Heart left ventricle (tissue), 16 donors: ENCODE measurements around the gene MAP6D1. TPM values are rescaled to one million over a fixed set of nuclear protein-coding genes. Genes with fewer than 3 reads are reported as not detected.

Experiments
- ATAC-seq, 4 donors: fragments of 200-7000 bp; cut with Tn5 transposase; one replicate each; pipeline ENCODE4 v1.9.1; 2020 to 2022; ENCODE audit warnings: moderate library complexity in 4 of 4, mild to moderate bottlenecking in 3 of 4, moderate number of reproducible peaks in 1 of 4
- DNase-seq, 5 donors: peaks; one replicate each; pipeline ENCODE4 v3.0.0-alpha.2; 2020
- H3K27ac ChIP-seq, 12 donors: fragments of 200-600 bp; sonication (generic) in 4 of 12; one replicate each; pipeline versions ENCODE4 v1.5.0 to v1.8.0; 2016 to 2022; ENCODE audit warnings: mild to moderate bottlenecking in 2 of 12
- H3K27me3 ChIP-seq, 9 donors: fragments of 200-600 bp; sonication (generic) in 2 of 9; one replicate each; pipeline versions ENCODE4 v1.5.1 to v1.8.0; 2016 to 2022; ENCODE audit warnings: mild to moderate bottlenecking in 3 of 9
- H3K36me3 ChIP-seq, 9 donors: fragments of 200-600 bp; sonication (generic) in 2 of 9; one replicate each; pipeline versions ENCODE4 v1.5.0 to v1.8.0; 2018 to 2022; ENCODE audit warnings: mild to moderate bottlenecking in 2 of 9
- H3K4me1 ChIP-seq, 12 donors: fragments of 200-600 bp; sonication (generic) in 4 of 12; one replicate each; pipeline versions ENCODE4 v1.5.0 to v1.8.0; 2016 to 2022; ENCODE audit warnings: mild to moderate bottlenecking in 3 of 12
- H3K4me3 ChIP-seq, 12 donors: fragments of 200-600 bp; sonication (generic) in 4 of 12; one replicate each; pipeline versions ENCODE4 v1.5.0 to v1.8.0; 2017 to 2022; ENCODE audit warnings: mild to moderate bottlenecking in 9 of 12, moderate library complexity in 4 of 12
- H3K9me3 ChIP-seq, 12 donors: fragments of 200-600 bp; sonication (generic) in 4 of 12; one replicate each; pipeline versions ENCODE4 v1.5.0 to v1.8.0; 2016 to 2022; ENCODE audit warnings: mild to moderate bottlenecking in 1 of 12
- CTCF ChIP-seq, 12 donors: fragments of 200-600 bp; sonication (generic) in 4 of 12; IDR thresholded peaks; one replicate each; pipeline versions ENCODE4 v1.5.0 to v1.8.0; 2018 to 2022; ENCODE audit warnings: antibody characterized with exemption in 12 of 12, mild to moderate bottlenecking in 5 of 12
- POLR2A ChIP-seq, 2 donors: fragments of 450-650 bp; IDR thresholded peaks; one replicate each; pipeline ENCODE4 v1.6.1; 2017; ENCODE audit warnings: antibody characterized with exemption in 2 of 2, mild to moderate bottlenecking in 2 of 2, moderate library complexity in 2 of 2
- WGBS, 4 donors: extraction: QIAGEN DNeasy Blood & Tissue Kit in 2 of 4; methylation state at CpG; one replicate each; pipeline versions ENCODE4 v1.1.5 to v1.1.7; 2013 to 2018; 5-methylcytosine and 5-hydroxymethylcytosine counted together
- intact Hi-C, 10 donors: fragments of 100-400 bp; cut with DNase I; formaldehyde crosslinking; loops; one replicate each; pipeline versions ENCODE4 v1.11.1 to v1.14.2; 2022
- polyA plus RNA-seq, 2 donors: library from polyadenylated mRNA; stranded (reverse); fragments of 200-250 nt; gene quantifications; one replicate each; pipeline ENCODE4 v1.2.3, GENCODE V29; 2013
- total RNA-seq, 9 donors: library from RNA; depleted of rRNA in 2 of 9; stranded (reverse); fragments of >200 nt in 2 of 9; fragmentation: NEBNext Ultra II Directional in 3 of 9; extraction: Animal tissue kit (Norgen Biotek cat#: 25700) in 3 of 9; gene quantifications; one replicate each; pipeline versions ENCODE4 v1.1.0 to v1.2.4, GENCODE V29; 2016 to 2023
- donor health status: ischemic (EF 13 %, LVEDD 7.1; RV severe dilation, severe dysfunction).
- donor health status: healthy with polysubstance abuse.
- donor health status: DM: no; HTN: yes; CAD: no.
- donor health status: DM: no; HTN: no; CAD: no.
- donor health status: ischemic (EF 25% LVEDD 6.9; RV normal size, moderate dysfunction).
- donor health status: ischemic (EF 25% LVEDD 5.7; RV mildly dilated, moderate dysfunction).
- donor health status: healthy.
- donor health status: DM: yes; HTN: yes; CAD: no.
- donor health status: ischemic (EF 35%, LVEDD 5.7; RV mildly dilated, moderate dysfunction).
- donor health status: nonischemic (EF 11% LVEDD 7.7; RV severe dilation, severe dysfunction).
- donor health status: DM: yes; HTN: yes; CAD: no.
- donor health status: PGD.
- donor health status: ischemic (EF 29% LVEDD 5.4; RV normal size, mild dysfunction).
- donor health status: nonischemic (EF 23%, LVEDD 6.1; RV moderate dilation, normal function).

The MAP6D1 gene
- total and polyA plus RNA-seq, 11 donors = 0.46 to 6.6 (median 2.1) TPM; not detected in 1

GRCh38 chr3:183818706-183819624 is 6.4 kb downstream of the MAP6D1 start:
- Histone ChIP-seq H3K9me3 (no peaks in the 10 kb centered on the region), H3K36me3 (peaks cover 0 to 22% (median 8%) of the 10 kb centered on the region in 9 donors), H3K27ac (no peak overlapping the region), H3K4me3 (no peak overlapping the region), H3K4me1 (peaks cover 0 to 2% (median 0%) of the 10 kb centered on the region in 12 donors), H3K27me3 (no peaks in the 10 kb centered on the region)
- intact Hi-C loops = no loop called here
- 87 to 96% (median 92%) methylated on average over 23 to 25 of the region's 25 CpGs for WGBS, 4 donors
- DNase-seq = no peak
- no peak for TF ChIP-seq CTCF (IDR thresholded peaks at IDR 0.05)
- TF ChIP-seq POLR2A (IDR thresholded peaks at IDR 0.05) = no peak
- ATAC-seq = no peak

- intact Hi-C loops = no loop called here
- Histone ChIP-seq H3K4me3 (no peak overlapping the region), H3K9me3 (no peaks in the 10 kb centered on the region), H3K36me3 (peaks cover 0 to 24% (median 11%) of the 10 kb centered on the region in 9 donors), H3K27ac (no peak overlapping the region), H3K27me3 (no peaks in the 10 kb centered on the region), H3K4me1 (no peaks in the 10 kb centered on the region)
- WGBS, 4 donors = 83 to 90% (median 88%) methylated on average over 9 to 14 of the region's 14 CpGs
- TF ChIP-seq POLR2A (IDR thresholded peaks at IDR 0.05) = no peak
- TF ChIP-seq CTCF (IDR thresholded peaks at IDR 0.05) = no peak
- ATAC-seq (no peak), DNase-seq (no peak)
These were observed 7.2 kb downstream of the MAP6D1 start for GRCh38 chr3:183818041-183818620.

GRCh38 chr3:183817639-183818038 is 7.7 kb downstream of the MAP6D1 start:
- WGBS, 4 donors = 92 to 96% (median 94%) methylated on average over 9 of the region's 9 CpGs
- H3K27ac ChIP-seq = no peak overlapping the region
- ATAC-seq (no peak), DNase-seq (no peak)
- no peaks in the 10 kb centered on the region for H3K9me3 ChIP-seq
- peaks cover 0 to 29% (median 12%) of the 10 kb centered on the region in 9 donors for H3K36me3 ChIP-seq
- no peaks in the 10 kb centered on the region for H3K27me3 ChIP-seq
- no peak for TF ChIP-seq CTCF (IDR thresholded peaks at IDR 0.05)
- no peak for TF ChIP-seq POLR2A (IDR thresholded peaks at IDR 0.05)
- no peak overlapping the region for H3K4me3 ChIP-seq
- H3K4me1 ChIP-seq = no peaks in the 10 kb centered on the region
- intact Hi-C loops = no loop called here
